ENCODE data around the gene UTP4. TPM values are rescaled to one million over a fixed set of nuclear protein-coding genes. Genes with fewer than 3 reads are reported as not detected.

UTP4 gene
- total and polyA plus RNA-seq, 2 donors (not counting 3 experiments of a cell fraction or from before 2014, with no cell fraction given), result 56.1 to 59.5 TPM

DNA sequence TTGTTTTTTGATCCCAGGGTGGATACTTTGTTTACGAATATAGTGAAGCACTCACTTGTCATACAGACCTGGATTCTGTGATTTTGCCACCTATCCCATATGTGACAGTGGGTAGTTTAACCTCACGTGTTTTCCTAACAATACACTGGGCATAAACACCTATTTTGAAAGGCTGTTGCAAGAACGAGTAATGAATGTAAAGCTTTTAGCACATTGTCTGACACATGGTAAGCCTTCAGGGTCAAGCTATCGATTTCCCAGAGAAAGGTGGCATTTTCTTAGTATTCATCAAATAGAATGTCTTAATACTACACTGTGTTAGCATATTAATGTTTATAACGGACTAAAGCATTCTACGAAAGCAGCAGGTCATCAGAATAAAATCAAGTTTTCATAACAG lies 2.0 kb upstream of the UTP4 start:
- Histone ChIP-seq H3K27ac (ENCODE audit: insufficient read depth, low read depth, low read length) (no peak overlapping the region), H3K9me1 (replicated peaks; ENCODE audit: control insufficient read depth, extremely low read depth, insufficient read depth, low read length) (no peaks in the 10 kb centered on the region), H3K9me3 (replicated peaks; ENCODE audit: control insufficient read depth, insufficient read depth, low read length) (no peaks in the 10 kb centered on the region), H4K20me1 (replicated peaks; ENCODE audit: control insufficient read depth, extremely low read depth, insufficient read depth, low read length) (no peaks in the 10 kb centered on the region), H3K27me3 (ENCODE audit: control insufficient read depth in 2 of 2, insufficient read depth in 2 of 2, low read length in 2 of 2) (no peaks in the 10 kb centered on the region), H3K4me3 (replicated peaks in 1 of 3; ENCODE audit: insufficient read depth in 1 of 3, low read depth in 1 of 3, low read length in 3 of 3) (no peak overlapping the region), H2AFZ (ENCODE audit: low read depth, low read length) (no peak overlapping the region), H3K36me3 (ENCODE audit: control insufficient read depth in 2 of 2, extremely low read depth in 1 of 2, insufficient read depth in 2 of 2, low read length in 2 of 2) (no peaks in the 10 kb centered on the region), H3K4me1 (ENCODE audit: control insufficient read depth, extremely low read depth, insufficient read depth, low read length) (peaks cover 26% of the 10 kb centered on the region), H3K79me2 (ENCODE audit: control insufficient read depth, insufficient read depth, low read length) (peaks cover 86% of the 10 kb centered on the region), H3K9ac (replicated peaks; ENCODE audit: extremely low read depth, insufficient read depth, low read length) (no peak overlapping the region), H3K4me2 (ENCODE audit: insufficient read depth, low read length) (peak overlapping the region; percentile 44)
- dilution Hi-C loops (cut with MboI; ENCODE audit: extremely low pct_ligation_motif_present, low sequenced_read_pairs), result no loop called here
- POLR2A ChIA-PET, result no interaction called here
- TF ChIP-seq MYC (IDR thresholded peaks at IDR 0.05; ENCODE audit: low read depth, low read length) (no peak), POLR2A (IDR thresholded peaks at IDR 0.05; ENCODE audit: low read depth, low read length) (no peak), GATA2 (IDR thresholded peaks at IDR 0.05; ENCODE audit: insufficient read depth, insufficient read length, low read depth, low read length) (no peak), POLR2AphosphoS5 (IDR thresholded peaks at IDR 0.05; ENCODE audit: insufficient read depth, low read depth, low read length) (no peak), FOS (IDR thresholded peaks at IDR 0.05; ENCODE audit: borderline replicate concordance, insufficient read depth, low read length) (no peak), JUN (IDR thresholded peaks at IDR 0.05; ENCODE audit: borderline replicate concordance, insufficient read depth, insufficient read length, low read depth) (no peak), EZH2 (IDR thresholded peaks at IDR 0.05; ENCODE audit: borderline replicate concordance, low read depth, low read length, severe bottlenecking) (no peak)
- TF ChIP-seq, protein P1, sequence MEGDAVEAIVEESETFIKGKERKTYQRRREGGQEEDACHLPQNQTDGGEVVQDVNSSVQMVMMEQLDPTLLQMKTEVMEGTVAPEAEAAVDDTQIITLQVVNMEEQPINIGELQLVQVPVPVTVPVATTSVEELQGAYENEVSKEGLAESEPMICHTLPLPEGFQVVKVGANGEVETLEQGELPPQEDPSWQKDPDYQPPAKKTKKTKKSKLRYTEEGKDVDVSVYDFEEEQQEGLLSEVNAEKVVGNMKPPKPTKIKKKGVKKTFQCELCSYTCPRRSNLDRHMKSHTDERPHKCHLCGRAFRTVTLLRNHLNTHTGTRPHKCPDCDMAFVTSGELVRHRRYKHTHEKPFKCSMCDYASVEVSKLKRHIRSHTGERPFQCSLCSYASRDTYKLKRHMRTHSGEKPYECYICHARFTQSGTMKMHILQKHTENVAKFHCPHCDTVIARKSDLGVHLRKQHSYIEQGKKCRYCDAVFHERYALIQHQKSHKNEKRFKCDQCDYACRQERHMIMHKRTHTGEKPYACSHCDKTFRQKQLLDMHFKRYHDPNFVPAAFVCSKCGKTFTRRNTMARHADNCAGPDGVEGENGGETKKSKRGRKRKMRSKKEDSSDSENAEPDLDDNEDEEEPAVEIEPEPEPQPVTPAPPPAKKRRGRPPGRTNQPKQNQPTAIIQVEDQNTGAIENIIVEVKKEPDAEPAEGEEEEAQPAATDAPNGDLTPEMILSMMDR (IDR thresholded peaks at IDR 0.05; ENCODE audit: extremely low read depth in 1 of 2, insufficient read depth in 1 of 2, low read depth in 1 of 2, low read length in 2 of 2), result no peak
- TF ChIP-seq, protein P2, sequence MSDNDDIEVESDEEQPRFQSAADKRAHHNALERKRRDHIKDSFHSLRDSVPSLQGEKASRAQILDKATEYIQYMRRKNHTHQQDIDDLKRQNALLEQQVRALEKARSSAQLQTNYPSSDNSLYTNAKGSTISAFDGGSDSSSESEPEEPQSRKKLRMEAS (IDR thresholded peaks at IDR 0.05; ENCODE audit: insufficient read depth, insufficient read length), result no peak
- FAIRE-seq (no peak), DNase-seq (ENCODE audit: low read depth, low spot score) (no peak)
- CTCF ChIA-PET, result interaction anchor here (0.6 to 3.2 kb wide), 5 partner anchors 10 to 283 kb away, joined by 3 to 14 read pairs (median 5); no protein-coding TSS in a partner anchor
- intact Hi-C loops (cut with micrococcal nuclease), result no loop called here
- TSS peak; percentile 36 for BruUV-seq (replicated peaks)

Measured in endothelial cell of umbilical vein (primary cell).